ENCODE results near the gene RP2. TPM values are rescaled to one million over a fixed set of nuclear protein-coding genes. Genes with fewer than 3 reads are reported as not detected.

RP2 gene
- total RNA-seq, 1 donor from 2014 or later, result 7.0 TPM

GRCh38 chrX:46929439-46930261 lies 92.8 kb downstream of the RP2 start:
- no peak overlapping the region for H3K4me3 ChIP-seq (ENCODE audit: low read depth, low read length)
- no peak for DNase-seq (ENCODE audit: low read depth)
- TF ChIP-seq CTCF (conservative IDR thresholded peaks at IDR 0.05; ENCODE audit: low read depth, low read length), result no peak

Other genes with a start within 250 kb of the RP2 start
- gene SLC9A7, start 77.9 kb upstream of the RP2 start, total RNA-seq, result 10.7 and 23.2 TPM in 2 replicates
- 3.7 and 4.5 TPM in 2 replicates for gene JADE3, start 75.4 kb downstream of the RP2 start, total RNA-seq
- 0.80 and 2.9 TPM in 2 replicates for gene RGN, start 241.4 kb downstream of the RP2 start, total RNA-seq

Measured in epithelial cell of proximal tubule (primary cell).